Keratinocyte (primary cell): Measurements from ENCODE around the gene VPS26A. TPM values are rescaled to one million over a fixed set of nuclear protein-coding genes. Genes with fewer than 3 reads are reported as not detected.

ENCODE experiments used
- DNase-seq: peaks from one replicate; pipeline ENCODE4 v3.0.0-alpha.2; 2011; ENCODE audit warnings: low read depth, missing footprints, low spot score
- FAIRE-seq: peaks from 2 replicates; lab custom pipeline; 2011; peaks lifted over from hg19 to GRCh38; lab: Jason Lieb, UNC
- H2AFZ ChIP-seq: 2 replicates; pipeline ENCODE4 v1.6.0; 2012; ENCODE audit warnings: low read length, control low read depth, inconsistent platforms; ENCODE audit not compliant: control insufficient read depth
- H3K27ac ChIP-seq: 2 replicates; pipeline ENCODE4 v1.5.1; 2011; ENCODE audit warnings: low read length; ENCODE audit not compliant: control insufficient read depth, insufficient read depth
- H3K27me3 ChIP-seq: 3 replicates; pipeline ENCODE4 v1.6.0; 2011; ENCODE audit warnings: low read length; ENCODE audit not compliant: control insufficient read depth, insufficient read depth; ENCODE audit errors: extremely low read depth
- H3K36me3 ChIP-seq, 2 experiments: 2 replicates in 1 of 2; 3 replicates in 1 of 2; pipeline ENCODE4 v1.5.1; 2011; ENCODE audit warnings: low read length in 2 of 2, mild to moderate bottlenecking in 1 of 2; ENCODE audit not compliant: control insufficient read depth in 2 of 2, insufficient read depth in 2 of 2; ENCODE audit errors: extremely low read depth in 1 of 2
- H3K4me1 ChIP-seq: 3 replicates; pipeline ENCODE4 v1.5.1; 2011; ENCODE audit warnings: low read length; ENCODE audit not compliant: control insufficient read depth, insufficient read depth; ENCODE audit errors: extremely low read depth
- H3K4me2 ChIP-seq: 3 replicates; pipeline ENCODE4 v1.6.0; 2011; ENCODE audit warnings: low read depth, low read length; ENCODE audit not compliant: control insufficient read depth, insufficient read depth; ENCODE audit errors: extremely low read depth
- H3K4me3 ChIP-seq, 3 experiments: fragments of 200-600 bp in 1 of 3; sonication (generic) in 1 of 3; 2 replicates in 2 of 3; 3 replicates in 1 of 3; pipeline ENCODE4 v1.5.1; 2011 to 2016; ENCODE audit warnings: low read length in 3 of 3, mild to moderate bottlenecking in 3 of 3, control low read depth in 2 of 3, inconsistent platforms in 1 of 3, low read depth in 1 of 3, mixed read lengths in 1 of 3, mixed run types in 1 of 3, moderate library complexity in 1 of 3; ENCODE audit not compliant: control insufficient read depth in 2 of 3, insufficient read depth in 2 of 3; ENCODE audit errors: extremely low read depth in 1 of 3
- H3K79me2 ChIP-seq: 2 replicates; pipeline ENCODE4 v1.6.0; 2012; ENCODE audit warnings: low read length; ENCODE audit not compliant: control insufficient read depth, insufficient read depth
- H3K9ac ChIP-seq: 3 replicates; pipeline ENCODE4 v1.6.0; 2011; ENCODE audit warnings: low read length; ENCODE audit not compliant: control insufficient read depth, insufficient read depth; ENCODE audit errors: extremely low read depth
- H3K9me1 ChIP-seq: 3 replicates; pipeline ENCODE4 v1.6.0; 2011; ENCODE audit warnings: low read length; ENCODE audit not compliant: control insufficient read depth, insufficient read depth; ENCODE audit errors: extremely low read depth
- H3K9me3 ChIP-seq: 2 replicates; pipeline ENCODE4 v1.5.1; 2012; ENCODE audit warnings: low read depth, low read length; ENCODE audit not compliant: control insufficient read depth
- H4K20me1 ChIP-seq: 3 replicates; pipeline ENCODE4 v1.6.0; 2011; ENCODE audit warnings: low read length; ENCODE audit not compliant: control insufficient read depth, insufficient read depth; ENCODE audit errors: extremely low read depth
- EZH2 ChIP-seq: IDR thresholded peaks from one replicate; pipeline ENCODE4 v1.6.1; 2012; ENCODE audit warnings: inconsistent platforms, mild to moderate bottlenecking, low read length, moderate library complexity
- dilution Hi-C: fragments of 300-500 bp; cut with MboI; formaldehyde crosslinking; loops from one replicate; pipeline ENCODE4 v1.7.0; 2020; ENCODE audit warnings: low sequenced_read_pairs; ENCODE audit not compliant: extremely low pct_ligation_motif_present
- polyA plus RNA-seq, 5 experiments: library from polyadenylated mRNA; depleted of rRNA in 3 of 5; stranded (reverse) in 3 of 5; stranded (forward) in 1 of 5; unstranded in 1 of 5; fragments of >200 nt; gene quantifications; 1 replicate in 1 of 5; 2 replicates in 3 of 5; 3 replicates in 1 of 5; pipeline versions ENCODE4 v1.2.1 to v1.2.3, GENCODE V29; 2011 to 2012; ENCODE audit warnings: missing spikeins in 2 of 5, low read depth in 1 of 5, low replicate concordance in 1 of 5
- TF ChIP-seq, protein P1 (sequence below), 3 experiments: IDR thresholded peaks in 1 of 3; conservative IDR thresholded peaks in 1 of 3; optimal IDR thresholded peaks in 1 of 3; 2 replicates in 2 of 3; 3 replicates in 1 of 3; pipeline versions ENCODE3 to v1.5.1; 2011; ENCODE audit warnings: low read length in 3 of 3, mild to moderate bottlenecking in 3 of 3, moderate library complexity in 2 of 3, control low read depth in 1 of 3, inconsistent platforms in 1 of 3; ENCODE audit not compliant: insufficient read depth in 2 of 3; ENCODE audit errors: extremely low read depth in 1 of 3

VPS26A gene
- polyA plus RNA-seq, 1 donor (not counting 4 experiments of a cell fraction or from before 2014, with no cell fraction given), result 64.3 TPM

DNA sequence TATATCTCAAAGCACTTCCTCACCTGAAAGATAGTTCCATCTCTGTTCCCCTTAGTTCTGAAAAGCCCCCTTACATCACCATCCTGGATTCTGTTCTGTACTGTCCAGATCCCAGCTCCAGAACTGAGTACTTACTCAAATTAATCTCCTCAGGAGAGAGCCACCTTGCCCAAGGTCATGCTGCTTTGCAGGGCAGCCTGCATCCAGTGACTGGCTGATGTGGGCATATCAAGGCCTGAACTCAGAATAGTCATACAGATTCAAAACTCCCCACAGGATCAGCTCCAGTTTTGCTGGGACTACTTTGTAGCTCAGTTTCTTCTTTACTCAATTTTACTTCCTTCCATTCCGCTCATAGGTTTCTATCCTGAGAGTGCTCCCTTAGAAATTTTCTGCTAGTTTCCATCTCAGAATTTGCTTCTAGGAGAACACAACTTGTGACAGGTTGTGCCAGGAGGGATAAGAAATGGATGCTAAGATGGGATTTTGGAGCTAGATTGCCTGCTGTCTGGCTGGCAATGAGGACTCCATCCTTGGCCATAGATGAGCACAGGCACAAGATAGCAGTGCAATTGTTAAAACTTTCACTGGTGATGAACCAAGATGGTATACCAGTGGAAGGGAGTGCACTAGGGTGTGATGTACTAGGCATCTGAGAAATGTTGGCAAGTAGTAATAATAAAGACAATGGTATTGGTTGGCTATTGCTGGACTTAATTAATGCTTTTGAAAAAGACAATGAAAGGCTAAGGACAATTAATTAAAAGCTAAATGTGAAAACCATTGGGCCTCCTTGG, 18.8 kb upstream of the VPS26A start:
- H3K9ac ChIP-seq, result no peak overlapping the region
- H3K4me2 ChIP-seq, result no peak overlapping the region
- FAIRE-seq, result no peak
- TF ChIP-seq, protein P1, sequence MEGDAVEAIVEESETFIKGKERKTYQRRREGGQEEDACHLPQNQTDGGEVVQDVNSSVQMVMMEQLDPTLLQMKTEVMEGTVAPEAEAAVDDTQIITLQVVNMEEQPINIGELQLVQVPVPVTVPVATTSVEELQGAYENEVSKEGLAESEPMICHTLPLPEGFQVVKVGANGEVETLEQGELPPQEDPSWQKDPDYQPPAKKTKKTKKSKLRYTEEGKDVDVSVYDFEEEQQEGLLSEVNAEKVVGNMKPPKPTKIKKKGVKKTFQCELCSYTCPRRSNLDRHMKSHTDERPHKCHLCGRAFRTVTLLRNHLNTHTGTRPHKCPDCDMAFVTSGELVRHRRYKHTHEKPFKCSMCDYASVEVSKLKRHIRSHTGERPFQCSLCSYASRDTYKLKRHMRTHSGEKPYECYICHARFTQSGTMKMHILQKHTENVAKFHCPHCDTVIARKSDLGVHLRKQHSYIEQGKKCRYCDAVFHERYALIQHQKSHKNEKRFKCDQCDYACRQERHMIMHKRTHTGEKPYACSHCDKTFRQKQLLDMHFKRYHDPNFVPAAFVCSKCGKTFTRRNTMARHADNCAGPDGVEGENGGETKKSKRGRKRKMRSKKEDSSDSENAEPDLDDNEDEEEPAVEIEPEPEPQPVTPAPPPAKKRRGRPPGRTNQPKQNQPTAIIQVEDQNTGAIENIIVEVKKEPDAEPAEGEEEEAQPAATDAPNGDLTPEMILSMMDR (optimal IDR thresholded peaks at IDR 0.05 in 1 of 3, IDR thresholded peaks at IDR 0.05 in 1 of 3, conservative IDR thresholded peaks at IDR 0.05 in 1 of 3; ENCODE audit: extremely low read depth in 1 of 3, insufficient read depth in 2 of 3, low read length in 3 of 3), result no peak
- no peak for TF ChIP-seq EZH2
- no peaks in the 10 kb centered on the region for H3K9me3 ChIP-seq
- H3K79me2 ChIP-seq, result no peaks in the 10 kb centered on the region
- H4K20me1 ChIP-seq, result no peaks in the 10 kb centered on the region
- H2AFZ ChIP-seq, result no peak overlapping the region
- H3K27me3 ChIP-seq, result no peaks in the 10 kb centered on the region
- H3K36me3 ChIP-seq, result no peaks in the 10 kb centered on the region
- H3K4me1 ChIP-seq, result no peaks in the 10 kb centered on the region
- H3K9me1 ChIP-seq, result no peaks in the 10 kb centered on the region
- DNase-seq, result no peak
- H3K4me3 ChIP-seq, result no peak overlapping the region
- dilution Hi-C loops, result loop anchor here (5.0 kb wide), 2 partner anchors 38 to 78 kb away; no protein-coding TSS in a partner anchor
- no peak overlapping the region for H3K27ac ChIP-seq

- DNase-seq, result no peak
- dilution Hi-C loops, result no loop called here
- no peaks in the 10 kb centered on the region for H4K20me1 ChIP-seq
- no peaks in the 10 kb centered on the region for H3K36me3 ChIP-seq
- no peaks in the 10 kb centered on the region for H3K4me1 ChIP-seq
- no peak overlapping the region for H3K27ac ChIP-seq
- H3K27me3 ChIP-seq, result no peaks in the 10 kb centered on the region
- H3K4me2 ChIP-seq, result no peak overlapping the region
- TF ChIP-seq EZH2, result no peak
- TF ChIP-seq, protein P1 (optimal IDR thresholded peaks at IDR 0.05 in 1 of 3, IDR thresholded peaks at IDR 0.05 in 1 of 3, conservative IDR thresholded peaks at IDR 0.05 in 1 of 3; ENCODE audit: extremely low read depth in 1 of 3, insufficient read depth in 2 of 3, low read length in 3 of 3), result no peak
- H3K9ac ChIP-seq, result no peak overlapping the region
- FAIRE-seq, result no peak
- H3K4me3 ChIP-seq, result no peak overlapping the region
- H3K79me2 ChIP-seq, result no peaks in the 10 kb centered on the region
- H3K9me1 ChIP-seq, result no peaks in the 10 kb centered on the region
- H3K9me3 ChIP-seq, result no peaks in the 10 kb centered on the region
- H2AFZ ChIP-seq, result no peak overlapping the region
Measured at GRCh38 chr10:69107176-69107490, 16.8 kb upstream of the VPS26A start.
